Measurements from ENCODE around the gene PRAMEF12.

GRCh38 chr1:12810691-12811408 is 37.3 kb downstream of the PRAMEF12 start:
- TF ChIP-seq REST (IDR thresholded peaks at IDR 0.05; ENCODE audit: borderline replicate concordance) (no peak), CTCF (IDR thresholded peaks at IDR 0.05; ENCODE audit: poor library complexity, severe bottlenecking) (no peak), POLR2AphosphoS5 (IDR thresholded peaks at IDR 0.05) (no peak), MXI1 (conservative IDR thresholded peaks at IDR 0.05; ENCODE audit: poor library complexity, severe bottlenecking) (no peak), EZH2 (IDR thresholded peaks at IDR 0.05; ENCODE audit: borderline replicate concordance, insufficient read depth, low read length, poor library complexity, severe bottlenecking) (no peak), SMC3 (conservative IDR thresholded peaks at IDR 0.05; ENCODE audit: poor library complexity) (no peak), EP300 (conservative IDR thresholded peaks at IDR 0.05; ENCODE audit: poor library complexity, severe bottlenecking) (no peak), RAD21 (conservative IDR thresholded peaks at IDR 0.05) (no peak), TAF1 (IDR thresholded peaks at IDR 0.05; ENCODE audit: low read depth) (no peak)

Data from neural cell (in vitro differentiated cells).